Panc1 (cell line): ENCODE results near the gene OCEL1. TPM values are rescaled to one million over a fixed set of nuclear protein-coding genes. Genes with fewer than 3 reads are reported as not detected.

Experiments
- ATAC-seq: fragments of 200-7000 bp; cut with Tn5 transposase; 2 replicates; pipeline ENCODE4 v1.9.1; 2020; ENCODE audit warnings: mild to moderate bottlenecking, moderate library complexity
- BruUV-seq: library from RNA; stranded (reverse); fragments of 400-500 nt; replicated peaks from 2 replicates; lab custom pipeline; 2021; lab: Mats Ljungman, UMichigan
- CTCF ChIA-PET: fragments of 300-600 bp; sonication (Branson Sonifier 250); formaldehyde crosslinking; loops from one replicate; lab custom pipeline; 2022; ENCODE audit warnings: antibody characterized with exemption; lab: Charles Lee
- POLR2A ChIA-PET: fragments of 300-600 bp; sonication (Branson Sonifier 250); formaldehyde crosslinking; loops from one replicate; lab custom pipeline; 2022; ENCODE audit warnings: antibody characterized with exemption; lab: Charles Lee
- DNase-seq: peaks from one replicate; pipeline ENCODE4 v3.0.0-alpha.2; 2010; ENCODE audit warnings: low read depth, low spot score
- H3K27ac ChIP-seq: 2 replicates; pipeline ENCODE4 v1.5.1; 2011; ENCODE audit warnings: mild to moderate bottlenecking, low read length, inconsistent platforms
- H3K27me3 ChIP-seq: fragments of 200-500 bp; sonication (Bioruptor generic); 2 replicates; pipeline ENCODE4 v1.6.0; 2014; ENCODE audit warnings: low read length, inconsistent platforms; ENCODE audit not compliant: control insufficient read depth, insufficient read depth
- H3K36me3 ChIP-seq: fragments of 200-500 bp; sonication (Bioruptor generic); 2 replicates; pipeline ENCODE4 v1.5.1; 2014; ENCODE audit warnings: inconsistent platforms, mild to moderate bottlenecking, low read length, moderate library complexity; ENCODE audit not compliant: control insufficient read depth, insufficient read depth
- H3K4me1 ChIP-seq: 2 replicates; pipeline ENCODE4 v1.5.1; 2011; ENCODE audit warnings: inconsistent platforms, mild to moderate bottlenecking, low read length, moderate library complexity; ENCODE audit not compliant: control insufficient read depth, insufficient read depth
- H3K4me3 ChIP-seq, 2 experiments: 2 replicates each; pipeline ENCODE4 v1.5.1; 2011 to 2012; ENCODE audit warnings: low read depth in 2 of 2, low read length in 2 of 2, mild to moderate bottlenecking in 2 of 2, inconsistent platforms in 1 of 2, moderate library complexity in 1 of 2
- H3K9me3 ChIP-seq: fragments of 200-500 bp; sonication (Bioruptor generic); 2 replicates; pipeline ENCODE4 v1.5.1; 2014; ENCODE audit warnings: low read depth, mild to moderate bottlenecking, inconsistent platforms, low read length, moderate library complexity; ENCODE audit not compliant: control insufficient read depth, insufficient read depth
- POLR2AphosphoS5 ChIP-seq: IDR thresholded peaks from 2 replicates; pipeline ENCODE4 v1.6.1; 2012; ENCODE audit warnings: mild to moderate bottlenecking, low read depth, low read length, moderate library complexity
- REST ChIP-seq, 2 experiments: IDR thresholded peaks; 2 replicates each; pipeline ENCODE4 v1.6.1; 2011 to 2012; ENCODE audit warnings: low read depth in 2 of 2, control low read depth in 1 of 2, low read length in 1 of 2, mild to moderate bottlenecking in 1 of 2, moderate library complexity in 1 of 2; ENCODE audit not compliant: insufficient read depth in 1 of 2
- SIN3A ChIP-seq: IDR thresholded peaks from 2 replicates; pipeline ENCODE4 v1.6.1; 2012; ENCODE audit warnings: low read depth, mild to moderate bottlenecking, low read length, moderate library complexity, borderline replicate concordance; ENCODE audit not compliant: insufficient read depth
- TCF7L2 ChIP-seq: IDR thresholded peaks from 2 replicates; pipeline ENCODE4 v1.6.1; 2011; ENCODE audit warnings: mild to moderate bottlenecking, low read depth, low read length, inconsistent platforms
- in situ Hi-C: cut with HindIII; loops from 2 replicates; pipeline ENCODE4 v1.10.0; 2016; ENCODE audit warnings: low sequenced_read_pairs, low pct_unique_long_range_greater_than_20kb
- intact Hi-C: fragments of 100-400 bp; cut with micrococcal nuclease; formaldehyde crosslinking; loops from one replicate; pipeline ENCODE4 v1.10.0; 2022; ENCODE audit not compliant: unreplicated experiment
- total RNA-seq: library from RNA; stranded (reverse); gene quantifications from one replicate; pipeline ENCODE4 v1.2.1, GENCODE V29; 2021; ENCODE audit not compliant: unreplicated experiment
- TF ChIP-seq, protein P1 (sequence below): fragments of 450-650 bp; IDR thresholded peaks from 2 replicates; pipeline ENCODE4 v1.5.1; 2017; ENCODE audit warnings: mild to moderate bottlenecking

The OCEL1 gene
- total RNA-seq, 1 experiment from 2014 or later, result 37.1 TPM

GRCh38 chr19:17249887-17250548, 24.0 kb downstream of the OCEL1 start:
- Histone ChIP-seq H3K4me1 (peaks cover 32% of the 10 kb centered on the region), H3K4me3 (no peak overlapping the region), H3K27me3 (no peaks in the 10 kb centered on the region), H3K9me3 (no peaks in the 10 kb centered on the region), H3K27ac (peak overlapping the region; percentile 34; the same call in 1 of the 2 replicates), H3K36me3 (no peaks in the 10 kb centered on the region)
- ChIA-PET POLR2A (interaction anchor here (0.6 kb wide), 2 partner anchors 27 to 178 kb away, joined by 4 read pairs; no protein-coding TSS in a partner anchor), CTCF (no interaction called here)
- BruUV-seq, result no TSS peak
- in situ Hi-C loops (no loop called here), intact Hi-C loops (no loop called here)
- DNase-seq (no peak), ATAC-seq (no peak)
- TF ChIP-seq, protein P1, sequence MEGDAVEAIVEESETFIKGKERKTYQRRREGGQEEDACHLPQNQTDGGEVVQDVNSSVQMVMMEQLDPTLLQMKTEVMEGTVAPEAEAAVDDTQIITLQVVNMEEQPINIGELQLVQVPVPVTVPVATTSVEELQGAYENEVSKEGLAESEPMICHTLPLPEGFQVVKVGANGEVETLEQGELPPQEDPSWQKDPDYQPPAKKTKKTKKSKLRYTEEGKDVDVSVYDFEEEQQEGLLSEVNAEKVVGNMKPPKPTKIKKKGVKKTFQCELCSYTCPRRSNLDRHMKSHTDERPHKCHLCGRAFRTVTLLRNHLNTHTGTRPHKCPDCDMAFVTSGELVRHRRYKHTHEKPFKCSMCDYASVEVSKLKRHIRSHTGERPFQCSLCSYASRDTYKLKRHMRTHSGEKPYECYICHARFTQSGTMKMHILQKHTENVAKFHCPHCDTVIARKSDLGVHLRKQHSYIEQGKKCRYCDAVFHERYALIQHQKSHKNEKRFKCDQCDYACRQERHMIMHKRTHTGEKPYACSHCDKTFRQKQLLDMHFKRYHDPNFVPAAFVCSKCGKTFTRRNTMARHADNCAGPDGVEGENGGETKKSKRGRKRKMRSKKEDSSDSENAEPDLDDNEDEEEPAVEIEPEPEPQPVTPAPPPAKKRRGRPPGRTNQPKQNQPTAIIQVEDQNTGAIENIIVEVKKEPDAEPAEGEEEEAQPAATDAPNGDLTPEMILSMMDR, result no peak
- no peak for TF ChIP-seq TCF7L2
- no peak for TF ChIP-seq SIN3A
- TF ChIP-seq REST (IDR thresholded peaks at IDR 0.05; ENCODE audit: insufficient read depth in 1 of 2, low read depth in 2 of 2, low read length in 1 of 2), result no peak
- TF ChIP-seq POLR2AphosphoS5, result no peak

DNA sequence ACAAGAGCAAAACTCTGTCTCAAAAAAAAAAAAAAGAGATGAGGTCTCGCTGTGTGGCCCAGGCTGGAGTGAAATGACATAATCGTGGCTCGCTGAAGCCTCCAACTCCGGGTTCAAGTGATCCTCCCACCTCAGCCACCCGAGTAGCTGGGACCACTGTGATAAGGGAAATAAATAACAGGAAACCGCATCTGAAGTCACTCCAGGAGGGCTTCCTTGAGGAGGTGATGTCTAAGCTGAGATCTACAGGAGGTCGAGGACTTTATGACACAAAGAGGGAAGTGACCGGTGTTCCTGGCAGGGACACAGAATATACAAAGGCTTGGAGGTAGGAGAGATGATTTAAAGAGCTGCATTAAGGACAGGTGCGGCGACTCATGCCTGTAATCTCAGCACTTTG, 28.6 kb downstream of the OCEL1 start:
- no peak for ATAC-seq

More for the DNA sequence above, 28.6 kb downstream of the OCEL1 start:
- Histone ChIP-seq H3K27me3 (no peaks in the 10 kb centered on the region), H3K27ac (no peak overlapping the region), H3K9me3 (no peaks in the 10 kb centered on the region), H3K36me3 (no peaks in the 10 kb centered on the region), H3K4me3 (no peak overlapping the region), H3K4me1 (peaks cover 1% of the 10 kb centered on the region; the same call in 1 of the 2 replicates)
- ChIA-PET POLR2A (no interaction called here), CTCF (no interaction called here)
- in situ Hi-C loops (no loop called here), intact Hi-C loops (no loop called here)
- TF ChIP-seq TCF7L2, result no peak
- TF ChIP-seq, protein P1, result no peak
- TF ChIP-seq SIN3A, result no peak
- no peak for TF ChIP-seq POLR2AphosphoS5
- no peak for TF ChIP-seq REST (IDR thresholded peaks at IDR 0.05; ENCODE audit: insufficient read depth in 1 of 2, low read depth in 2 of 2, low read length in 1 of 2)
- no peak for DNase-seq
- BruUV-seq, result no TSS peak
